AG20443 (cell line): Measurements from ENCODE around the gene ZNF841.
A peak's percentile ranks its signal among the peaks of the same experiment; 100 is the strongest.
"Not testable (repeated sequence)": the region's sequence is repeated elsewhere in the genome, so short reads cannot be mapped to it uniquely, and the experiment has no call there.

Experiments used
- DNase-seq: peaks from one replicate; pipeline ENCODE4 v3.0.0; 2012; ENCODE audit warnings: low spot score, mixed read lengths

ZNF841 gene

DNA sequence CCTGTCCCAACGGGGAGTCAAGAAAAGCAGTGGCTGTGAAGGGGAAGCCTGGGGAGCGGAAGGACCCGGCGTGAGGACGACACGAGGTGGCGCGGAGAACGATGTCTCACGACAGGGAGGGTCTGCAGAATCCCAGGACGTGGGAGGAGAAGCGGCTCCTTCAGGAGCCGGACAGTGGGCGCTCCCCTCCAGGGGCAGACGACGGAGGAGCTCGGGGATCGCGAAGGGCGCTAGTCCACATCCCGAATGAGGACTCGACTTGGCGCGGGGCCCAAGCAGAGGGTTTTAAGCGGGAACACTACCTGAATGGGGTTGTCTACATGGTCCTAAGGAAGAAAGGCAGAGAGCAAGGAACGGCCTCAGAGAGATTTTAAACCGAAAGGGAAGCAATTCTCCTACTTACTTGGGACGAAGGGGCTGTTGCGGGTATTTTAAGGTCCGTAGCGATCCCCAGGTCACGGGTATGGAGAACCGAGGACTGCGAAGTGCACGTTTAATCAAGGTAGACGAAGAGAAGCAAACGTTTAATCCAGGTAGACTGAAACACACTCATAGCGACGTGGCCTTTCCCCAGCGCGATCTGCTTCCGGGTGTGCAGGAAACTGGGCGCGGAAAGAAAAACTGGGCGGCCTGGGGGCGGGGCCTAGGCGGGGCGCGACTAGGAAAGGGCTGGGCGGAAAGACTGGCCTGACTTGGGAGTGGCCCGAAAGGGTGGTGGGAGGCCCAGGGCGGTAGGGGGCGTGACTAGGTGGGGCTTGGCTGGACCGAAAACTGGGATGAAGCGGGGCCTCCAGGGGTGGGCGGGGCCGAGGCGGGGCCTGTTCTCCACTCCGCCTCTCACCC lies at the start of gene ZNF841:
Gene ZNF841, minus strand, starts transcription at position 594 of the 843 bp plus-strand sequence. CDS start 10,964 bp downstream, outside the sequence.
- peak; percentile 99 for DNase-seq

- DNase-seq = no peak
Observed at GRCh38 chr19:52142001-52142595, 46.5 kb upstream of the ZNF841 start.

- DNase-seq = no peak
Observed at GRCh38 chr19:52141203-52141602, 45.6 kb upstream of the ZNF841 start.

- DNase-seq = peak; percentile 100
Observed at GRCh38 chr19:52140032-52140710, 44.6 kb upstream of the ZNF841 start.

GRCh38 chr19:52139252-52140031 lies 43.9 kb upstream of the ZNF841 start, which contains the start of gene ZNF616:
Gene ZNF616, minus strand, starts transcription at chr19:52139938. Its CDS starts 9,426 bp downstream, at chr19:52130512.
- peak; percentile 88 for DNase-seq

- no peak for DNase-seq
Observed at GRCh38 chr19:52138983-52139251, 43.4 kb upstream of the ZNF841 start.

GRCh38 chr19:52138278-52138982 lies 42.9 kb upstream of the ZNF841 start:
- DNase-seq = peak; percentile 14

DNA sequence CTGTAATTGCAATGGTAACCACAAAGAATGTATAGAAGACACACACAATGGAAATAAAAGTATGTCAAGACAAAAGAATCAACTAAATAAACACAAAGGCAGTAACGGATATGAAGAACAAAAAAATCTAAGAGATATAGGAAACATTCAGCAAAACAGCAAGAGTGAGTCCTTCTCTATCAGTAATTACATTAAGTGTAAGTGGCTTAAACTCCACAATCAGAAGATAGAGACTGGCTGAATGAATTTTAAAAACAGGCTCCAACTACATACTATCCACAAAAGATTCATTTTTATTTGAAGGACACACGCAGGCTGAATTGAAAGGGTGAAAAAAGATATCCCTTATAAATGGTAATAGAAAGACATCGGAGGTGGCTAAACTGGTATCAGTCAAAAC lies 24.7 kb upstream of the ZNF841 start:
- no peak for DNase-seq

GRCh38 chr19:52115526-52116053 lies 20.0 kb upstream of the ZNF841 start:
- no peak for DNase-seq

GRCh38 chr19:52114691-52115090 lies 19.1 kb upstream of the ZNF841 start:
- DNase-seq = no peak

GRCh38 chr19:52112624-52113023 lies 17.1 kb upstream of the ZNF841 start:
- no peak for DNase-seq

GRCh38 chr19:52110780-52111179 lies 15.2 kb upstream of the ZNF841 start:
- no peak for DNase-seq

DNA sequence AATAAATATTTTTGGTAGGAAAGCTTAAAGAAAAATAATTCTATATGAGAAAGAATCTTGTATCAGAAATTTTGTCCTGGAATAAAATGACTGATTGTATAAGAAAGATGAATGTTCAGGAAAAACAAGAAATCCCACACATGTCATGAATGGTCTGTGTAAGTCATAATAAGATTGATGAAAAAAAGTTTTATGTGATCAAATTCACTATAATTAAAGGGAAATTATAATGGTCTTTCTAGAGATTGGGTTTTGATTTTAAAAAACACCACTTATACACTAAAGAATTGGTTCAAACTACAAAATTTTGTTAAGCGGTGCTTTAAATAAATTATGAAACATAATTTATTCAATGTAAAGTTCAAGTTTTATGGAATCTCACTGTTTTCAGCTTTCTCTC lies 7.2 kb upstream of the ZNF841 start:
- DNase-seq = no peak

- no peak for DNase-seq
Observed at GRCh38 chr19:52101866-52102562, 6.4 kb upstream of the ZNF841 start.

- DNase-seq = no peak
Observed at GRCh38 chr19:52099497-52100138, 4.1 kb upstream of the ZNF841 start.

- DNase-seq = not testable (repeated sequence)
Observed at GRCh38 chr19:52096416-52096815, 851 bp upstream of the ZNF841 start.

- no peak for DNase-seq
Observed at GRCh38 chr19:52094526-52095130, 937 bp downstream of the ZNF841 start.

GRCh38 chr19:52086481-52086880 lies 9.1 kb downstream of the ZNF841 start:
- no peak for DNase-seq

- DNase-seq = no peak
Observed at GRCh38 chr19:52070496-52070895, 25.1 kb downstream of the ZNF841 start.

DNA sequence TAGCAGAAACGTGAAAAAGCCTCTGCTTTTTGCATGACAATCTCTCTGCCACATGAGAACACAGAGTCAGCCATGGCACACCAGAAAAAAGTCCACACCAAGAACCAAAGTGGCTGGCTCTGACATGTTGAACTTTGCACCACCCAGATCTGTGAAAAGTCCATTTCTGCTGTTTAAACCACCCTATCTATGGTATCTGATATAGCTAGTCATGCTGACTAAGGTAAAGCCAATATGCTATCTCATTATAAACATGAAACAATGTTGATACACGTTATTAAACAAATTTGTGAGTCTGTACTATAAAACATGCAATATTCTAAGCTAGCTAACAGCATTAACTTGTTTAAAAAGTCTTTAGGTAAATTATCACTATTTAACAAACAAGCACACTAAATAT lies 25.9 kb downstream of the ZNF841 start:
- no peak for DNase-seq
